ENCODE data around the gene PLK2.

GRCh38 chr5:58481066-58481676 lies 21.3 kb upstream of the PLK2 start:
- no peak for TF ChIP-seq POLR2A (IDR thresholded peaks at IDR 0.05; ENCODE audit: low read depth, low read length)
- no peak for TF ChIP-seq CTCF (IDR thresholded peaks at IDR 0.05; ENCODE audit: extremely low read depth in 1 of 2, insufficient read depth in 1 of 2, low read depth in 1 of 2, low read length in 2 of 2)
- TF ChIP-seq EZH2 (IDR thresholded peaks at IDR 0.05; ENCODE audit: borderline replicate concordance, low read depth, low read length, severe bottlenecking), result no peak
- TF ChIP-seq POLR2AphosphoS5 (IDR thresholded peaks at IDR 0.05; ENCODE audit: insufficient read depth, low read depth, low read length), result no peak
- no peak for TF ChIP-seq MAX (IDR thresholded peaks at IDR 0.05; ENCODE audit: insufficient read depth, insufficient read length)
- TF ChIP-seq MYC (IDR thresholded peaks at IDR 0.05; ENCODE audit: low read depth, low read length), result no peak
- no peak for TF ChIP-seq GATA2 (IDR thresholded peaks at IDR 0.05; ENCODE audit: insufficient read depth, insufficient read length, low read depth, low read length)

Data from endothelial cell of umbilical vein (primary cell).